ENCODE measurements around the gene TEX35.

DNA sequence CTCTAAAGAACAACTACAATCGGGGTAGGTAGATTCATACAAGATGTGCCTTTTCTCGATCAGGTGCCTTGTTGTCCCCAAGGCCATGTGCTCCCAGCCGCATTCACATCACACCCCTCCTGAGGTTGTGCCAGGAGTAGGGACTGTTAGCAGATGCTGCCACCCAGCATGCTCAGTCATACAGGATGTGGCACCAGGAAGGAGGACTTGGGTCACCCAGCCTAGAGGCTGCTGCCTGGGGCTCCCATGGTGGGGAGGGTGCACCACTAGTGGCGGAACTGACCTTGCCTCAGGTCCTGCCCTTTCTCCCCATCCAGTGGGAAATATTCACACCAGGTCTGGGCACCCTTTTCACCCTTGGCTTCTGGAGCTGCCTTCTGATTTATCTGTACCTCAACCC is 8.3 kb downstream of the TEX35 start:
- TF ChIP-seq TAF1 (IDR thresholded peaks at IDR 0.05; ENCODE audit: borderline replicate concordance, insufficient read depth, low read length) (no peak), POLR2AphosphoS5 (IDR thresholded peaks at IDR 0.05; ENCODE audit: low read depth, low read length) (no peak), SIN3A (IDR thresholded peaks at IDR 0.05; ENCODE audit: borderline replicate concordance, insufficient read depth, low read length) (no peak), REST (IDR thresholded peaks at IDR 0.05; ENCODE audit: insufficient read depth in 1 of 2, low read depth in 2 of 2, low read length in 2 of 2) (no peak)
